ENCODE results near the gene ALDH1L2. TPM values are rescaled to one million over a fixed set of nuclear protein-coding genes. Genes with fewer than 3 reads are reported as not detected.
A peak's percentile ranks its signal among the peaks of the same experiment; 100 is the strongest.
"Not testable (repeated sequence)": the region's sequence is repeated elsewhere in the genome, so short reads cannot be mapped to it uniquely, and the experiment has no call there.

Gene ALDH1L2
- polyA plus RNA-seq, 1 donor (not counting 4 experiments of a cell fraction or from before 2014, with no cell fraction given): 1.8 TPM

GRCh38 chr12:104986022-104986941 lies 98.0 kb downstream of the ALDH1L2 start, which contains the start of gene NOPCHAP1:
Gene NOPCHAP1, plus strand, starts transcription at chr12:104986316. Its CDS starts 37 bp downstream, at chr12:104986353.
- peak within 1 kb of the TSS; percentile 99 for H3K4me2 ChIP-seq (ENCODE audit: control insufficient read depth, extremely low read depth, insufficient read depth, low read depth, low read length)
- no peaks in the 10 kb centered on the region for H3K9me3 ChIP-seq (ENCODE audit: control insufficient read depth, low read depth, low read length)
- TF ChIP-seq EZH2 (IDR thresholded peaks at IDR 0.05; ENCODE audit: low read length) (no peak), CTCF (optimal IDR thresholded peaks at IDR 0.05 in 1 of 3, IDR thresholded peaks at IDR 0.05 in 1 of 3, conservative IDR thresholded peaks at IDR 0.05 in 1 of 3; ENCODE audit: extremely low read depth in 1 of 3, insufficient read depth in 2 of 3, low read length in 3 of 3) (no peak)
- H3K4me1 ChIP-seq (ENCODE audit: control insufficient read depth, extremely low read depth, insufficient read depth, low read length): peaks cover 13% of the 10 kb centered on the region
- peaks cover 2% of the 10 kb centered on the region for H3K9me1 ChIP-seq (ENCODE audit: control insufficient read depth, extremely low read depth, insufficient read depth, low read length)
- peaks cover 37% of the 10 kb centered on the region for H3K79me2 ChIP-seq (ENCODE audit: control insufficient read depth, insufficient read depth, low read length)
- H3K36me3 ChIP-seq (ENCODE audit: control insufficient read depth in 2 of 2, extremely low read depth in 1 of 2, insufficient read depth in 2 of 2, low read length in 2 of 2): no peaks in the 10 kb centered on the region
- H3K9ac ChIP-seq (ENCODE audit: control insufficient read depth, extremely low read depth, insufficient read depth, low read length): peak within 1 kb of the TSS; percentile 86
- H3K4me3 ChIP-seq (ENCODE audit: control insufficient read depth in 2 of 3, extremely low read depth in 1 of 3, insufficient read depth in 2 of 3, low read depth in 1 of 3, low read length in 3 of 3): peak within 1 kb of the TSS; percentile 84 to 93 (median 93)
- no peaks in the 10 kb centered on the region for H4K20me1 ChIP-seq (ENCODE audit: control insufficient read depth, extremely low read depth, insufficient read depth, low read length)
- H2AFZ ChIP-seq (ENCODE audit: control insufficient read depth, low read length): peak within 1 kb of the TSS; percentile 97
- peak; percentile 49 for FAIRE-seq
- no peaks in the 10 kb centered on the region for H3K27me3 ChIP-seq (ENCODE audit: control insufficient read depth, extremely low read depth, insufficient read depth, low read length)
- dilution Hi-C loops (cut with MboI; ENCODE audit: extremely low pct_ligation_motif_present, low sequenced_read_pairs): no loop called here
- H3K27ac ChIP-seq (ENCODE audit: control insufficient read depth, insufficient read depth, low read length): peak within 1 kb of the TSS; percentile 64
- DNase-seq (ENCODE audit: low read depth, low spot score): peak; percentile 5

GRCh38 chr12:104985206-104985605 lies 99.1 kb downstream of the ALDH1L2 start:
- Histone ChIP-seq H3K27ac (ENCODE audit: control insufficient read depth, insufficient read depth, low read length) (no peak overlapping the region), H3K79me2 (ENCODE audit: control insufficient read depth, insufficient read depth, low read length) (peaks cover 34% of the 10 kb centered on the region), H3K4me1 (ENCODE audit: control insufficient read depth, extremely low read depth, insufficient read depth, low read length) (peaks cover 13% of the 10 kb centered on the region), H4K20me1 (ENCODE audit: control insufficient read depth, extremely low read depth, insufficient read depth, low read length) (no peaks in the 10 kb centered on the region), H2AFZ (ENCODE audit: control insufficient read depth, low read length) (no peak overlapping the region), H3K9ac (ENCODE audit: control insufficient read depth, extremely low read depth, insufficient read depth, low read length) (no peak overlapping the region), H3K9me3 (ENCODE audit: control insufficient read depth, low read depth, low read length) (no peaks in the 10 kb centered on the region), H3K36me3 (ENCODE audit: control insufficient read depth in 2 of 2, extremely low read depth in 1 of 2, insufficient read depth in 2 of 2, low read length in 2 of 2) (no peaks in the 10 kb centered on the region), H3K4me3 (ENCODE audit: control insufficient read depth in 2 of 3, extremely low read depth in 1 of 3, insufficient read depth in 2 of 3, low read depth in 1 of 3, low read length in 3 of 3) (peak overlapping the region in 1 of 3 experiments; percentile 4), H3K27me3 (ENCODE audit: control insufficient read depth, extremely low read depth, insufficient read depth, low read length) (no peaks in the 10 kb centered on the region), H3K4me2 (ENCODE audit: control insufficient read depth, extremely low read depth, insufficient read depth, low read depth, low read length) (peak overlapping the region; percentile 99), H3K9me1 (ENCODE audit: control insufficient read depth, extremely low read depth, insufficient read depth, low read length) (peaks cover 2% of the 10 kb centered on the region)
- TF ChIP-seq EZH2 (IDR thresholded peaks at IDR 0.05; ENCODE audit: low read length): no peak
- TF ChIP-seq CTCF (optimal IDR thresholded peaks at IDR 0.05 in 1 of 3, IDR thresholded peaks at IDR 0.05 in 1 of 3, conservative IDR thresholded peaks at IDR 0.05 in 1 of 3; ENCODE audit: extremely low read depth in 1 of 3, insufficient read depth in 2 of 3, low read length in 3 of 3): peak in 1 of 3 experiments; percentile 13
- DNase-seq (ENCODE audit: low read depth, low spot score) (no peak), FAIRE-seq (no peak)
- dilution Hi-C loops (cut with MboI; ENCODE audit: extremely low pct_ligation_motif_present, low sequenced_read_pairs): no loop called here

- H3K79me2 ChIP-seq (ENCODE audit: control insufficient read depth, insufficient read depth, low read length); DNase-seq (ENCODE audit: low read depth, low spot score); H3K9ac ChIP-seq (ENCODE audit: control insufficient read depth, extremely low read depth, insufficient read depth, low read length); H3K9me1 ChIP-seq (ENCODE audit: control insufficient read depth, extremely low read depth, insufficient read depth, low read length); H3K9me3 ChIP-seq (ENCODE audit: control insufficient read depth, low read depth, low read length); H2AFZ ChIP-seq (ENCODE audit: control insufficient read depth, low read length); H3K27me3 ChIP-seq (ENCODE audit: control insufficient read depth, extremely low read depth, insufficient read depth, low read length); FAIRE-seq; H3K36me3 ChIP-seq (ENCODE audit: control insufficient read depth in 2 of 2, extremely low read depth in 1 of 2, insufficient read depth in 2 of 2, low read length in 2 of 2); H3K4me2 ChIP-seq (ENCODE audit: control insufficient read depth, extremely low read depth, insufficient read depth, low read depth, low read length); H3K4me3 ChIP-seq (ENCODE audit: control insufficient read depth in 2 of 3, extremely low read depth in 1 of 3, insufficient read depth in 2 of 3, low read depth in 1 of 3, low read length in 3 of 3); dilution Hi-C loops (cut with MboI; ENCODE audit: extremely low pct_ligation_motif_present, low sequenced_read_pairs); H3K27ac ChIP-seq (ENCODE audit: control insufficient read depth, insufficient read depth, low read length); H4K20me1 ChIP-seq (ENCODE audit: control insufficient read depth, extremely low read depth, insufficient read depth, low read length): not testable (repeated sequence)
- peaks cover 26% of the 10 kb centered on the region for H3K4me1 ChIP-seq (ENCODE audit: control insufficient read depth, extremely low read depth, insufficient read depth, low read length)
These were observed 106.6 kb downstream of the ALDH1L2 start for GRCh38 chr12:104977688-104978087.
